ENCODE measurements around the gene SLC7A6OS. TPM values are rescaled to one million over a fixed set of nuclear protein-coding genes. Genes with fewer than 3 reads are reported as not detected.

SLC7A6OS gene
- total RNA-seq, 1 experiment from 2014 or later = 16.4 TPM

GRCh38 chr16:68358951-68359350, 48.2 kb upstream of the SLC7A6OS start:
- Histone ChIP-seq H2AFZ (ENCODE audit: low read depth, low read length, poor library complexity, severe bottlenecking) (no peak overlapping the region), H3K27ac (ENCODE audit: low read depth, low read length) (no peak overlapping the region), H3K9ac (ENCODE audit: low read length) (no peak overlapping the region), H3K9me3 (ENCODE audit: control insufficient read depth in 1 of 2, insufficient read depth in 1 of 2, low read depth in 1 of 2, low read length in 2 of 2) (no peaks in the 10 kb centered on the region), H3K9me2 (ENCODE audit: insufficient read depth) (no peaks in the 10 kb centered on the region), H3K27me3 (ENCODE audit: insufficient read depth, low read length) (no peaks in the 10 kb centered on the region), H3K4me3 (replicated peaks in 1 of 2; ENCODE audit: low read depth in 1 of 2, low read length in 2 of 2) (no peak overlapping the region), H3K36me3 (ENCODE audit: control insufficient read depth in 1 of 2, insufficient read depth in 2 of 2, low read length in 2 of 2) (peaks cover 0 to 4% of the 10 kb centered on the region in 2 experiments; a peak in 2 of 4 replicates), H4K20me1 (ENCODE audit: insufficient read depth) (no peaks in the 10 kb centered on the region), H3K4me1 (ENCODE audit: control insufficient read depth in 1 of 2, insufficient read depth in 2 of 2, low read length in 2 of 2) (no peaks in the 10 kb centered on the region), H3K79me2 (ENCODE audit: insufficient read depth, low read length) (no peaks in the 10 kb centered on the region), H3K4me2 (ENCODE audit: low read length) (no peak overlapping the region)
- no TSS peak for BruUV-seq (replicated peaks)
- ATAC-seq (no peak), DNase-seq (ENCODE audit: low read depth, low spot score) (no peak)
- intact Hi-C loops (cut with micrococcal nuclease) = no loop called here
- no peak for TF ChIP-seq SRF (IDR thresholded peaks at IDR 0.05; ENCODE audit: low read depth)
- TF ChIP-seq CTCF (IDR thresholded peaks at IDR 0.05 in 2 of 3, conservative IDR thresholded peaks at IDR 0.05 in 1 of 3; ENCODE audit: borderline replicate concordance in 1 of 3, insufficient read depth in 1 of 3, low read depth in 2 of 3, low read length in 2 of 3) = no peak
- no peak for TF ChIP-seq SIN3A (IDR thresholded peaks at IDR 0.05; ENCODE audit: low read depth)
- no peak for TF ChIP-seq CBX3 (IDR thresholded peaks at IDR 0.05; ENCODE audit: low read depth)
- TF ChIP-seq JUND (IDR thresholded peaks at IDR 0.05) = no peak
- TF ChIP-seq ATF3 (IDR thresholded peaks at IDR 0.05) = no peak
- TF ChIP-seq ZNF274 (IDR thresholded peaks at IDR 0.05; ENCODE audit: low read depth, low read length) = no peak
- no peak for TF ChIP-seq RAD21 (IDR thresholded peaks at IDR 0.05; ENCODE audit: low read depth)
- no peak for TF ChIP-seq CEBPB (IDR thresholded peaks at IDR 0.05; ENCODE audit: low read depth)
- TF ChIP-seq EZH2phosphoT487 (IDR thresholded peaks at IDR 0.05; ENCODE audit: borderline replicate concordance) = no peak
- no peak for TF ChIP-seq POLR2A (IDR thresholded peaks at IDR 0.05; ENCODE audit: borderline replicate concordance, extremely low read depth, insufficient read depth, insufficient read length)
- no peak for TF ChIP-seq POLR2AphosphoS5 (IDR thresholded peaks at IDR 0.05; ENCODE audit: low read depth, low read length)
- TF ChIP-seq ELF1 (IDR thresholded peaks at IDR 0.05; ENCODE audit: borderline replicate concordance, low read depth) = no peak
- TF ChIP-seq ZBTB33 (IDR thresholded peaks at IDR 0.05; ENCODE audit: extremely low read depth, insufficient replicate concordance, low read length) = no peak
- no peak for TF ChIP-seq REST (IDR thresholded peaks at IDR 0.05; ENCODE audit: low read depth)
- ChIA-PET POLR2A (no interaction called here), CTCF (no interaction called here), RAD21 (ENCODE audit: low non-redundant PET in 1 of 2, low total read pairs in 2 of 2, uncharacterized antibody in 2 of 2, unreplicated experiment in 2 of 2) (no interaction called here)
